DOHH2 (cell line): ENCODE results near the gene CDH4.

Experiments
- H3F3A ChIP-seq: fragments of 200-600 bp; sonication (generic), shearing (Covaris generic); 2 replicates; pipeline ENCODE4 v1.6.0; 2016; ENCODE audit warnings: antibody characterized with exemption, mild to moderate bottlenecking; ENCODE audit not compliant: control insufficient read depth, insufficient read depth
- H3K27ac ChIP-seq: fragments of 200-600 bp; sonication (generic); 2 replicates; pipeline ENCODE4 v1.5.1; 2014; ENCODE audit warnings: low read depth, mild to moderate bottlenecking, low read length, moderate library complexity
- H3K27me3 ChIP-seq: fragments of 200-600 bp; sonication (generic); 2 replicates; pipeline ENCODE4 v1.6.1; 2014; ENCODE audit warnings: mild to moderate bottlenecking, low read length, mixed read lengths; ENCODE audit not compliant: control insufficient read depth
- H3K36me3 ChIP-seq: fragments of 200-600 bp; sonication (generic); 2 replicates; pipeline ENCODE4 v1.6.1; 2014; ENCODE audit warnings: mild to moderate bottlenecking, low read length, moderate library complexity, mixed read lengths; ENCODE audit not compliant: control insufficient read depth
- H3K4me1 ChIP-seq: fragments of 200-600 bp; sonication (generic); 2 replicates; pipeline ENCODE4 v1.6.1; 2014; ENCODE audit warnings: mild to moderate bottlenecking, low read length, mixed read lengths; ENCODE audit not compliant: control insufficient read depth
- H3K4me2 ChIP-seq: fragments of 200-600 bp; sonication (generic); 2 replicates; pipeline ENCODE4 v1.6.0; 2014; ENCODE audit warnings: mild to moderate bottlenecking, low read length, moderate library complexity
- H3K4me3 ChIP-seq: fragments of 200-600 bp; sonication (generic); 2 replicates; pipeline ENCODE4 v1.5.1; 2014; ENCODE audit warnings: mild to moderate bottlenecking, low read length, mixed read lengths
- H3K79me2 ChIP-seq: fragments of 200-600 bp; sonication (generic); 2 replicates; pipeline ENCODE4 v1.6.1; 2014; ENCODE audit warnings: mild to moderate bottlenecking, low read length, mixed read lengths; ENCODE audit not compliant: control insufficient read depth
- H3K9me2 ChIP-seq: fragments of 200-600 bp; sonication (generic); replicated peaks from 2 replicates; pipeline ENCODE4 v1.6.1; 2014; ENCODE audit warnings: mild to moderate bottlenecking, low read length, mixed read lengths; ENCODE audit not compliant: control insufficient read depth
- H3K9me3 ChIP-seq: fragments of 200-600 bp; sonication (generic); 2 replicates; pipeline ENCODE4 v1.6.1; 2014; ENCODE audit warnings: antibody characterized with exemption, low read length, mixed read lengths; ENCODE audit not compliant: control insufficient read depth, insufficient read depth
- H4K20me1 ChIP-seq: fragments of 200-600 bp; sonication (generic); 2 replicates; pipeline ENCODE4 v1.6.0; 2014; ENCODE audit warnings: low read depth, mild to moderate bottlenecking, antibody characterized with exemption, low read length, moderate library complexity; ENCODE audit not compliant: control insufficient read depth, insufficient read depth
- CTCF ChIP-seq: fragments of 200-600 bp; sonication (generic); IDR thresholded peaks from one replicate; pipeline ENCODE4 v1.5.1; 2014; ENCODE audit warnings: antibody characterized with exemption, mild to moderate bottlenecking, low read depth, low read length; ENCODE audit not compliant: poor library complexity, severe bottlenecking
- EZH2phosphoT487 ChIP-seq: fragments of 200-600 bp; sonication (generic); IDR thresholded peaks from 2 replicates; pipeline ENCODE4 v1.6.1; 2017; ENCODE audit warnings: borderline replicate concordance, mild to moderate bottlenecking, antibody characterized with exemption, low read length, moderate library complexity, mixed read lengths

Gene CDH4

GRCh38 chr20:61976263-61976643, 724.2 kb downstream of the CDH4 start:
- Histone ChIP-seq H3K27ac (no peak overlapping the region), H3K9me2 (no peaks in the 10 kb centered on the region), H4K20me1 (no peaks in the 10 kb centered on the region), H3K27me3 (no peaks in the 10 kb centered on the region), H3F3A (no peaks in the 10 kb centered on the region; the same call in 1 of the 2 replicates), H3K36me3 (peaks cover 42% of the 10 kb centered on the region), H3K4me3 (no peak overlapping the region), H3K9me3 (no peaks in the 10 kb centered on the region), H3K79me2 (peaks cover 7% of the 10 kb centered on the region; the same call in 1 of the 2 replicates), H3K4me1 (no peaks in the 10 kb centered on the region), H3K4me2 (no peak overlapping the region)
- TF ChIP-seq CTCF, result no peak
- no peak for TF ChIP-seq EZH2phosphoT487

DNA sequence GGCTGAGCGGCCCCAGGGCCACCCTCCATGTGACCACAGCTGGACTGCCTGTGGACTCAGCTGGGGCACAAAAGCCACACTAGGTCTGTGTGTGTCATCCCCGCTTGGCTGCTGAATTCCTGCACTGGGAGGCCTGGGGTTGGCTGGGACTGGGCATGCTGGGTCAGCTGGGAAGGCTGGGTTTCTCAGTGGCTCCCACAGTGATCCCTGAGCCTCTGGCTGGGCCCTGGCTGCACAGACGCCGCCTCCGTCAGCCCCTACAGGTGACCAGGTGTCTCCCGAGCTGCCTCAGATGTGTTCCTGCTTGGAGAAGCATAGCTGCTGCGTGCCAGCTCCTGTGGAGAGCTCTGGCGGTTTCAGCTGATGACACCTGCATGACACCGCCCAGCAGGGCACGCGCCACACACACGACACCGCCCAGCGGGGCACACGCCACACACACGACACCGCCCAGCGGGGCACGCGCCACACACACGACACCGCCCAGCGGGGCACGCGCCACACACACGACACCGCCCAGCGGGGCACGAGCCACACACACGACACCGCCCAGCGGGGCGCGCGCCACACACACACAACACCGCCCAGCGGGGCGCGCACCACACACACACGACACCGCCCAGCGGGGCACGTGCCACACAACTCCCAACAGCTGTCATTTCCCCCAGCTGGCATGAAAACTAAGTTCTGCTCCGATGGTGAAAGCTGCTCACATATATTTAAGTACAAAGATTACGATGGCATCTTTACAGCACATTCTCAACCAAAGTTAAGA, 724.8 kb downstream of the CDH4 start:
- no peaks in the 10 kb centered on the region for H3K4me1 ChIP-seq
- H3K9me3 ChIP-seq, result no peaks in the 10 kb centered on the region
- H3K36me3 ChIP-seq, result peaks cover 42% of the 10 kb centered on the region
- H3K9me2 ChIP-seq, result no peaks in the 10 kb centered on the region
- H3F3A ChIP-seq, result no peaks in the 10 kb centered on the region; the same call in 1 of the 2 replicates
- H3K4me2 ChIP-seq, result no peak overlapping the region
- no peak overlapping the region for H3K27ac ChIP-seq
- H4K20me1 ChIP-seq, result no peaks in the 10 kb centered on the region
- peaks cover 7% of the 10 kb centered on the region; the same call in 1 of the 2 replicates for H3K79me2 ChIP-seq
- TF ChIP-seq EZH2phosphoT487, result no peak
- TF ChIP-seq CTCF, result no peak
- H3K27me3 ChIP-seq, result no peaks in the 10 kb centered on the region
- H3K4me3 ChIP-seq, result no peak overlapping the region

DNA sequence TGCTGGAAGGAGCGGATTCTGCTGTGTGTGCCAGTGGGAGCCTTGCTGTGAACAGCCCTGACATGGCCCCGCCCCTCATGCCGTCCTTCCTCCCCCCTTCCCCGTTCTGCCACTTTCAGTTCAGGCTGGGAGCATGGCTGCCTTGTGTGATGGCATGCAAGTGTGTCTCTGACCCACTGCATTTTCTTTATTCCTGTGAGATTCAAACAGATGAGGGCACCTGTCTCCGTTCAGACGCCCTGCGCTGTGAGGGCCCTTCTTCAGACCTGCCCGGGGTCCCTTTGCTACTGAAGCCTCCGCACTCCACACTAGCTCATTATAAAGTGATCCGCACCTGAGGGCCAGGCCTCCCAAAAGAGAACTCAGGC, 725.3 kb downstream of the CDH4 start:
- Histone ChIP-seq H3K4me1 (no peaks in the 10 kb centered on the region), H3K79me2 (peaks cover 7% of the 10 kb centered on the region; the same call in 1 of the 2 replicates), H3K27me3 (no peaks in the 10 kb centered on the region), H3K27ac (no peak overlapping the region), H3K9me3 (no peaks in the 10 kb centered on the region), H3K4me2 (no peak overlapping the region), H3K36me3 (peaks cover 42% of the 10 kb centered on the region), H4K20me1 (no peaks in the 10 kb centered on the region), H3K9me2 (no peaks in the 10 kb centered on the region), H3F3A (no peaks in the 10 kb centered on the region; the same call in 1 of the 2 replicates), H3K4me3 (no peak overlapping the region)
- TF ChIP-seq EZH2phosphoT487 (no peak), CTCF (no peak)
